Testis (tissue), 2 donors: ENCODE results near the gene C12orf42.

Experiments
- CTCF ChIP-seq, 3 experiments: fragments of 450-650 bp in 2 of 3; fragments of 200-600 bp in 1 of 3; sonication (generic) in 1 of 3; IDR thresholded peaks; one replicate each; pipeline ENCODE4 v1.5.1; 2016 to 2019; ENCODE audit warnings: antibody characterized with exemption in 3 of 3, mild to moderate bottlenecking in 2 of 3, moderate library complexity in 1 of 3
- POLR2A ChIP-seq: fragments of 450-650 bp; IDR thresholded peaks from one replicate; pipeline ENCODE4 v1.6.1; 2017; ENCODE audit warnings: antibody characterized with exemption, mild to moderate bottlenecking, moderate library complexity

- TF ChIP-seq CTCF (IDR thresholded peaks at IDR 0.05), result no peak
- no peak for TF ChIP-seq POLR2A
These were observed 165.1 kb downstream of the C12orf42 start for GRCh38 chr12:103330672-103331071.
